Fibroblast of villous mesenchyme (primary cell): ENCODE results near the gene AMPD1. TPM values are rescaled to one million over a fixed set of nuclear protein-coding genes. Genes with fewer than 3 reads are reported as not detected.

ENCODE experiments used
- DNase-seq: peaks from one replicate; pipeline ENCODE4 v3.0.0-alpha.2; 2010; ENCODE audit warnings: low read depth
- H3K4me3 ChIP-seq: 2 replicates; pipeline ENCODE4 v1.5.1; 2011; ENCODE audit warnings: low read depth, mild to moderate bottlenecking, low read length
- total RNA-seq: library from RNA; depleted of rRNA; stranded (reverse); fragments of >200 nt; gene quantifications from 2 replicates; pipeline ENCODE4 v1.2.3, GENCODE V29; 2012
- TF ChIP-seq, protein P1 (sequence below): IDR thresholded peaks from 2 replicates; pipeline ENCODE4 v1.5.1; 2012; ENCODE audit warnings: low read depth, mild to moderate bottlenecking, low read length; ENCODE audit not compliant: insufficient read depth

Gene AMPD1
- total RNA-seq, 1 donor: not detected

GRCh38 chr1:114691061-114691460, 4.3 kb downstream of the AMPD1 start:
- H3K4me3 ChIP-seq: no peak overlapping the region
- DNase-seq: no peak
- TF ChIP-seq, protein P1, sequence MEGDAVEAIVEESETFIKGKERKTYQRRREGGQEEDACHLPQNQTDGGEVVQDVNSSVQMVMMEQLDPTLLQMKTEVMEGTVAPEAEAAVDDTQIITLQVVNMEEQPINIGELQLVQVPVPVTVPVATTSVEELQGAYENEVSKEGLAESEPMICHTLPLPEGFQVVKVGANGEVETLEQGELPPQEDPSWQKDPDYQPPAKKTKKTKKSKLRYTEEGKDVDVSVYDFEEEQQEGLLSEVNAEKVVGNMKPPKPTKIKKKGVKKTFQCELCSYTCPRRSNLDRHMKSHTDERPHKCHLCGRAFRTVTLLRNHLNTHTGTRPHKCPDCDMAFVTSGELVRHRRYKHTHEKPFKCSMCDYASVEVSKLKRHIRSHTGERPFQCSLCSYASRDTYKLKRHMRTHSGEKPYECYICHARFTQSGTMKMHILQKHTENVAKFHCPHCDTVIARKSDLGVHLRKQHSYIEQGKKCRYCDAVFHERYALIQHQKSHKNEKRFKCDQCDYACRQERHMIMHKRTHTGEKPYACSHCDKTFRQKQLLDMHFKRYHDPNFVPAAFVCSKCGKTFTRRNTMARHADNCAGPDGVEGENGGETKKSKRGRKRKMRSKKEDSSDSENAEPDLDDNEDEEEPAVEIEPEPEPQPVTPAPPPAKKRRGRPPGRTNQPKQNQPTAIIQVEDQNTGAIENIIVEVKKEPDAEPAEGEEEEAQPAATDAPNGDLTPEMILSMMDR: no peak

- no peak overlapping the region for H3K4me3 ChIP-seq
- TF ChIP-seq, protein P1: no peak
- no peak for DNase-seq
Observed at GRCh38 chr1:114690148-114690547, 5.2 kb downstream of the AMPD1 start.

DNA sequence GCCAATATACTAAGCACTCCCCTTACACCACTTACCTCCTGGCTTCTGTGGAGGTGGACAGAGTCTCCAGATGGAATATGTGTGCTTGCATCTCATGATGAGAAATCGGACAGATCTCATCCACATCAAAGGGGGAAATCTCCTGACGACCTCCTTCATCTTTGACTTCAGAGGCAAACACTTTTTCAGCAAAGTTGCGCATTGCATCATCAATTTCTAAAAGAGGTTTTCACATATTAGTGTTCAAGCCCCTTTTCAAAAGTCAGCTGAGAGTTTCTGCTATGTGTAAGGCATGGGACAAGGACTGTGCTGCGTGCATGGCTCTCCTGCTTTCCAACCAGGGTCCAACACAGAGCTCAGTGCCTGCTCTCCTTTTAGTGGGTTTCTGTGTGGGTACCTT, 6.8 kb downstream of the AMPD1 start:
- DNase-seq: no peak
- TF ChIP-seq, protein P1: no peak

GRCh38 chr1:114685851-114686250, 9.5 kb downstream of the AMPD1 start:
- no peak overlapping the region for H3K4me3 ChIP-seq
- TF ChIP-seq, protein P1: no peak
- DNase-seq: no peak

More for the DNA sequence above, 6.8 kb downstream of the AMPD1 start:
- H3K4me3 ChIP-seq: no peak overlapping the region

DNA sequence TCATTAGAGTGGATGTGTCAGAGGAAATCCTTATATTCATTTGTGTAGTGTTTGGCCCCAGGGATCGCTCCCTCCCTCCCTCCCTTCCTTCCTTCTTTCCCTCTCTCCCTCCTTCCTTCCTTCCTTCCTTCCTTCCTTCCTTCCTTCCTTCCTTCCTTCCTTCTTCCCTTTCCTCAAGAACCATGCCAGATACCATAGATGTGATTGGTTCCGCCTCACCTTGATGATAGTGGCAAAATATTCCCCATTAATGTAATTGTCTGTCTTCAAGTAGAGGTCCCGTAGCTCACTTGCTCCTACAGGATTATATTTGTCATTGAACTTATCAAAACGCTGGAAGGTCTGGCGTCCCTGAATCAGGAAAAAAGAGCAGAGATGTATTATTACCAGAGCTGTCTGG, 17.7 kb downstream of the AMPD1 start:
- no peak for DNase-seq
- H3K4me3 ChIP-seq: no peak overlapping the region
- TF ChIP-seq, protein P1: no peak

DNA sequence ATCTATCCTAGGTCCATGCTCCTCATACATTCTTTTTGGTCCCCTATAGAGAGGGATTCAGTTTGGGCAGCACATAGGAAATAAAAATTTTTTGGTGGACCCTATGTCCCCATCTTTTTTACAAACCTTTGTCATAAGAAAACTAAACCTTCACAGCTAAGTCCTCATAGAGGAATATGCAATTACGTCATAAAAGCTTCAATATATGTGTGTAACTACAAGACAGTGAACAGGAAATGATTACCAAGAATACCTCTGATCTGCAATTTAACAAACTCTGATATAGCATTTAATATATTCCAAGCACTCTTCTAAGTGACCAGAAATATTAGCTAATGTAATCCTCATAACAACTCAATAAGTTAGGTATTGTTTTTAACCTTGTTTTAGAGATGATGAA, 19.2 kb downstream of the AMPD1 start:
- TF ChIP-seq, protein P1: no peak
- no peak overlapping the region for H3K4me3 ChIP-seq
- no peak for DNase-seq

DNA sequence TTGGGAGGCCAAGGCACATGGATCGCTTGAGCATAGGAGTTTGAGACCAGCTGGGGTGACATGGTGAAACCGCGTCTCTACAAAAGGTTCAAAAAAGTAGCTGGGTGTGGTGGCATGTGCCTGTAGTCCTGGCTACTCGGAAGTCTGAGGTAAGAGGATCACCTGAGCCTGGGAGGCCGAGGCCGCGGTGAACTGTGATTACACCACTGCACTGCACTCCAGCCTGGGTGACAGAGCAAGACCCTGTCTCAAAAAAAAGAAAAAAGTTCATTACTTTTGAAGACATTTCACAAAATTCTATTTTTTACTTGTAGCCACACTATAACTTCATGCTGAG, 23.4 kb downstream of the AMPD1 start:
- TF ChIP-seq, protein P1: no peak
- no peak for DNase-seq
- H3K4me3 ChIP-seq: no peak overlapping the region
